Cerebellar cortex (tissue), 1 donor: ENCODE results near the gene NUDT2.
"Not testable (repeated sequence)": the region's sequence is repeated elsewhere in the genome, so short reads cannot be mapped to it uniquely, and the experiment has no call there.

Experiments
- DNase-seq: peaks from one replicate; pipeline ENCODE4 v3.0.0-alpha.2; 2015; ENCODE audit warnings: low spot score

The NUDT2 gene

GRCh38 chr9:34335376-34335775, 6.0 kb downstream of the NUDT2 start:
- DNase-seq = no peak

GRCh38 chr9:34337403-34337802, 8.0 kb downstream of the NUDT2 start:
- no peak for DNase-seq

GRCh38 chr9:34338079-34338478, 8.7 kb downstream of the NUDT2 start:
- not testable (repeated sequence) for DNase-seq

- DNase-seq = peak; percentile 86
These were observed 9.5 kb downstream of the NUDT2 start for GRCh38 chr9:34338665-34339385.

- no peak for DNase-seq
These were observed 12.4 kb downstream of the NUDT2 start for GRCh38 chr9:34341659-34342295.

- DNase-seq = peak; percentile 73
These were observed 13.7 kb downstream of the NUDT2 start for GRCh38 chr9:34343090-34343489.

GRCh38 chr9:34343605-34344004, 14.2 kb downstream of the NUDT2 start:
- DNase-seq = no peak

GRCh38 chr9:34346873-34347799, 17.8 kb downstream of the NUDT2 start:
- no peak for DNase-seq

GRCh38 chr9:34347800-34348158, 18.4 kb downstream of the NUDT2 start:
- no peak for DNase-seq

- no peak for DNase-seq
These were observed 20.0 kb downstream of the NUDT2 start for GRCh38 chr9:34349324-34349723.

- not testable (repeated sequence) for DNase-seq
These were observed 22.8 kb downstream of the NUDT2 start for GRCh38 chr9:34352122-34352652.

- not testable (repeated sequence) for DNase-seq
These were observed 23.6 kb downstream of the NUDT2 start for GRCh38 chr9:34352957-34353356.

- DNase-seq = no peak
These were observed 33.3 kb downstream of the NUDT2 start for GRCh38 chr9:34362614-34363214.

GRCh38 chr9:34363619-34364351, 34.4 kb downstream of the NUDT2 start:
- DNase-seq = no peak

- DNase-seq = no peak
These were observed 35.9 kb downstream of the NUDT2 start for GRCh38 chr9:34365282-34365681.

- DNase-seq = no peak
These were observed 37.0 kb downstream of the NUDT2 start for GRCh38 chr9:34366365-34366764.

GRCh38 chr9:34367751-34368410, 38.5 kb downstream of the NUDT2 start:
- DNase-seq = not testable (repeated sequence)

GRCh38 chr9:34368796-34369195, 39.4 kb downstream of the NUDT2 start:
- not testable (repeated sequence) for DNase-seq

GRCh38 chr9:34369636-34370035, 40.3 kb downstream of the NUDT2 start:
- DNase-seq = no peak

- no peak for DNase-seq
These were observed 41.1 kb downstream of the NUDT2 start for GRCh38 chr9:34370335-34370969.
